Adipose tissue (tissue), 3 donors: Measurements from ENCODE around the gene B3GALT5. TPM values are rescaled to one million over a fixed set of nuclear protein-coding genes. Genes with fewer than 3 reads are reported as not detected.
"Not testable (repeated sequence)": the region's sequence is repeated elsewhere in the genome, so short reads cannot be mapped to it uniquely, and the experiment has no call there.

Source experiments
- H3K27ac ChIP-seq: one replicate; pipeline ENCODE4 v1.5.1; 2013; ENCODE audit warnings: low read depth, low read length
- WGBS, 3 donors: extraction: QIAGEN DNeasy Blood & Tissue Kit; methylation state at CpG; one replicate each; pipeline ENCODE4 v1.1.7; 2013; 5-methylcytosine and 5-hydroxymethylcytosine counted together
- polyA plus RNA-seq, 3 donors: library from polyadenylated mRNA; stranded (reverse); fragments of 200-250 nt; gene quantifications; one replicate each; pipeline ENCODE4 v1.2.3, GENCODE V29; 2013
- donor health status: healthy with polysubstance abuse.
- donor health status: Bipolar disorder and iron deficiency.
- donor health status: healthy.

The B3GALT5 gene
- polyA plus RNA-seq, 3 donors, result 0.18 to 1.0 TPM; not detected in 1

DNA sequence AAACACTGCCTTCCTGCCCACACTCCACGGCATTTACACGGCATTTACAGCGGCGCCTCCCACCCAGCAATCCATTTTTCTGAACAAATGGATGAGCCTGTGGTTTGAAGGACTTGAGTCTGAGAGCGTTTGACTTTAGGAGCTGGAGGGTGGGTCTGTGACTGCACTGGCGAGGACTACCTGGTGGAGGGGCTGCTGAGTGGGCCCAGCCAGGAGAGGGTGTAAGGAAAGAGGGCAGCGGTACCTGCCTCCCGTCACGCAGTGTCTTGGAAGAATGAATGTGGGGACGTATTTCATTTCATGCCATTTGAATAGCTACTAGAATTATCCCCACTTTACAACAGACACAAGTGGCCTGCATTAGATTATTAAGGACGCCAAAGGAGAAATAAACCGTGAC is 62.9 kb downstream of the B3GALT5 start:
- no peak overlapping the region for H3K27ac ChIP-seq
- WGBS, 3 donors, result 85 to 94% (median 88%) methylated on average over 12 of the region's 12 CpGs

GRCh38 chr21:39675993-39676661 is 63.4 kb downstream of the B3GALT5 start:
- H3K27ac ChIP-seq, result no peak overlapping the region
- 46 to 61% (median 47%) methylated on average over 14 of the region's 14 CpGs for WGBS, 3 donors

GRCh38 chr21:39680216-39680615 is 67.5 kb downstream of the B3GALT5 start:
- WGBS, 3 donors, result 93 to 96% (median 94%) methylated on average over 4 of the region's 4 CpGs
- H3K27ac ChIP-seq, result no peak overlapping the region

DNA sequence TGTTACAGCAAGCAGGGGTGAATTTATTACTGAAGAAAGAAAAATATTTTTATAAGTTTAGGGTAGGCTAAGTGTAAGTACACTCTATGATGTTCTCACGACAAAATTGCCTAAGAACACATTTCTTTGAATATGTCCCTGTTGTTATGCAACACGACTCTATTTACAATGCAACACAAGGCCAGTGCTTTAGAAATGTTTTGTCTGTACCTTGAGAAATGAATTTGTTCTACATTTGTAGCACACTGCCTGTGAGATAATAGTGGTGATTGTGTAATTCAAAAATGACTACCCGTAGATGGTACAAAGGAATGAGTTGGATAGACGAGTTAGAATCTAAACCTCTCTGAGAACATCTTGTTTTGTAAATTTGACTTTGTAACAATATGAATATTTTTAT is 68.5 kb downstream of the B3GALT5 start:
- 38 to 89% (median 87%) methylated on average over 4 of the region's 4 CpGs for WGBS, 3 donors
- no peak overlapping the region for H3K27ac ChIP-seq

- H3K27ac ChIP-seq, result no peak overlapping the region
- WGBS, 3 donors, result 57 to 65% (median 62%) methylated on average over 2 of the region's 2 CpGs
These were observed 69.1 kb downstream of the B3GALT5 start for GRCh38 chr21:39681845-39682244.

DNA sequence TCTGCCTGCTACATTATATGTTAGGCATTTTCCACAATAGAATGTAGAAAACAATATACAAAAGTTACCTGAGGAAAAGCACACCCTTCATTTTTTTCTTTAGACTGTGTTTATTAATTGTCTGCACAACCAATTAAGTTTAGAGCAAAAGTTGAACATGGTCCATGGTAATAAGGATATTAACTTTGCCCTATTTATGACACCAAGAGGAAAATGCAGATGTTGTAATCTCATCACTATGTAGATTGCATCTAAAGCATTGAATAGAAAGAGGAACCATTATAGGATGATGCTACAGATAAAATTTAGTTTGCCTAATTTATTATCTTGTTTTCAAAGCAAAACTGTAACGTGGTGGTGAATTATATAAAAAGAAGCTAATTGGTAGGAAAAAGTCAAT is 72.5 kb downstream of the B3GALT5 start:
- 41 to 79% (median 44%) methylated on average over 1 of the region's 1 CpG for WGBS, 3 donors
- H3K27ac ChIP-seq, result no peak overlapping the region

DNA sequence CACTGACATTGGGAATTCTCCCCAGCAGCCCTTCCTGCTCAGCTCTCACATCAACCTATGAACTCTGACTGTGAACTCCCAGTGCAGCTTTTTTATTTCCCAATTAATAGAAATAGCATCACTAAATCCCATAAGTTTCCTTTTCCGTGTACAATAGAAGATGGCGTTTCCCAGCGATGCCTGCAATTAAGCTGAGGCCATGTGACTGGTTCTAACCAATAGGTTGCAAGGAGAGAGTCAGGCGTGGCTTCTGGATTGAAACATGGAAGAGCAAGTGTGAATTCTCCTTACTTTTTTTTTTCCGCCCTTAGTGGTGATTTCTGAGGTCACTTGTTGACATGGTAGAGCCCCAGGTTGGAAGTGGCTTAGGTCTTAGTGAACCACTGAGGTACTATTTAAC is 73.3 kb downstream of the B3GALT5 start:
- WGBS, 3 donors, result 94 to 96% (median 96%) methylated on average over 5 of the region's 5 CpGs
- H3K27ac ChIP-seq, result no peak overlapping the region

- WGBS, 3 donors, result 50 to 86% (median 81%) methylated on average over 15 of the region's 15 CpGs
- H3K27ac ChIP-seq, result no peak overlapping the region
These were observed 74.1 kb downstream of the B3GALT5 start for GRCh38 chr21:39686646-39687468.

GRCh38 chr21:39688010-39688409 is 75.3 kb downstream of the B3GALT5 start:
- WGBS, 3 donors, result 38 to 67% (median 53%) methylated on average over 1 of the region's 1 CpG
- no peak overlapping the region for H3K27ac ChIP-seq

- H3K27ac ChIP-seq, result not testable (repeated sequence)
- WGBS, 3 donors, result 59 to 91% (median 89%) methylated on average over 1 of the region's 1 CpG
These were observed 77.1 kb downstream of the B3GALT5 start for GRCh38 chr21:39689860-39690259.

DNA sequence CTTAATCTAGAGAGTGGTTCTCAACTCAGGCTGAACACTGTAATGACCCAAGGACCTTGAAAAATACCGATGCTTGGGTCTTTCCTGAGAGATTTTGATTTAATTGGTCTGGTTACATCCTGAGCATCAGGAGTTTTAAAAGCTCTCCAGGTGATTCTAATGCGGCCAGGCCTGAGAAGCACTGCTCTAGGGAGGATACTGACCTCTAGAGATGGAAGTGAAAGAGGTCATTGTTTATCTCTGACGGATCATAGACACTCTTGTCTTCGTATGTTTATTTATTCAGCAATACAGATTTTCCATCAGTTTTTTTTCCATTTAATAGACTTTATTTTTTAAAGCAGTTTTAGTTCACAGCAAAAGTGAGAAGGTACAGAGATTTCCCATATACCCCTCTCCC is 77.7 kb downstream of the B3GALT5 start:
- 59 to 77% (median 67%) methylated on average over 4 of the region's 4 CpGs for WGBS, 3 donors
- H3K27ac ChIP-seq, result no peak overlapping the region

- WGBS, 3 donors, result 80 to 92% (median 81%) methylated on average over 5 of the region's 5 CpGs
- H3K27ac ChIP-seq, result no peak overlapping the region
These were observed 82.0 kb downstream of the B3GALT5 start for GRCh38 chr21:39694750-39695149.

DNA sequence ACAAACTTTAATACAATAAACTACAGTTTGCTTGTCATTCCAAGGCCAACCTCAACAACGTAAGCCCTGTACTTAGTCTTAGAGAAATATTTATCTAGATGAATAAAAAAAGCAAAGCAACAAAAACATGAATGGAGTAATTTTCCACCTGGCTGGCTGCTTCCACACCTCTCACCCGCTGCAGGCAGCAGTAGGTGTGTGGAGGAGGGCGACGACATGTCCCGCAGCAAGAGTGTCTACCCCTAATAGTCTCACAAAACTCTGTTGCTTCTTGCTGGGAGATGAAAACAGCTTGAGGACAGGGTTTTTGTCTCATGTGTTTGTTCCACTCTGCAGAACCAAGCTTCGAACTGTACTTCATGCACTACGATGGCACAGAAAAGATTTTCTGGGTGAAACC is 83.5 kb downstream of the B3GALT5 start:
- no peak overlapping the region for H3K27ac ChIP-seq
- 82 to 93% (median 88%) methylated on average over 7 of the region's 7 CpGs for WGBS, 3 donors

DNA sequence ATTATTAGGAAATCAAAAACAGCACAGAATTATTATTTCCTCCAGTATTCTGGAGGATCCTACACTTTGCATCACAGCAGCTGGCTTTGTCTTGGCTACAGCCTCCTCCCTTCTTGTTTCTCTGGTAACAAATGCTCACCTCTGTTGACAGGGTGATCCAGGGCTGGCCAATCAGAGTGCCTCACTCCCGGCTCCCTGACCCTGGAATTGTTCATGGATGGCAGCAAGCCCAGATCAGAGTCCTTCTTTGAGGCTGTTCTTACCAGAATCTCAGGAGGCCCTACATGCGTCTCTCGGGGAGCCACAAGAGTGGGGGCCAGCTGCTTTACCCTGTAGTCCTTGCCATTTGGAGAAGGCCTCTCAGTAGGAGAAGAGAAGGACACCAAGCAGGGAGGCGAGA is 83.9 kb downstream of the B3GALT5 start:
- whole genome bisulfite sequencing, 3 donors, result 42 to 53% (median 48%) methylated on average over 4 of the region's 4 CpGs
- no peak overlapping the region for H3K27ac ChIP-seq

GRCh38 chr21:39700318-39700717 is 87.6 kb downstream of the B3GALT5 start:
- no peak overlapping the region for H3K27ac ChIP-seq

GRCh38 chr21:39703578-39703977 is 90.8 kb downstream of the B3GALT5 start:
- 73 to 88% (median 82%) methylated on average over 1 of the region's 1 CpG for WGBS, 3 donors
- H3K27ac ChIP-seq, result no peak overlapping the region

More at GRCh38 chr21:39700318-39700717, 87.6 kb downstream of the B3GALT5 start:
- WGBS, 3 donors, result 54 to 81% (median 54%) methylated on average over 2 of the region's 2 CpGs

DNA sequence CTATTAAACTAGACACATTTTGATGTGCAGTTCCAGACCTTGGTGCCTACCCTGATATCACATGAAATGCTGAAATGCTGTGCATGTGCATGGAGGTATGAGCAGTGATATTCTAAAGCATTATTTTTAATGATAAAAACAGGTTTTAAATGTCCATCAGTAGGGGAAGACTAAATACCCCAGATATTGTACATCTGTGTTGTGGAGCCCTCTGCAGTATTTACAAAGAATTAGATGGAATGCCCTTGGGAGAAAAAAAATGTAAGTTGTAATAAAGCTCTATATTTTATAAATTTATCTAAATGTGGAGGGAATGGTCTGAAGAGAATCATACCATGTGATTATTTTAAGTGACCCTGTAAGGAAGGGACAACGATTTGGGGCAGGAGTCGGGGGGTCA is 93.1 kb downstream of the B3GALT5 start:
- H3K27ac ChIP-seq, result no peak overlapping the region
- 83 to 90% (median 84%) methylated on average over 2 of the region's 2 CpGs for WGBS, 3 donors

DNA sequence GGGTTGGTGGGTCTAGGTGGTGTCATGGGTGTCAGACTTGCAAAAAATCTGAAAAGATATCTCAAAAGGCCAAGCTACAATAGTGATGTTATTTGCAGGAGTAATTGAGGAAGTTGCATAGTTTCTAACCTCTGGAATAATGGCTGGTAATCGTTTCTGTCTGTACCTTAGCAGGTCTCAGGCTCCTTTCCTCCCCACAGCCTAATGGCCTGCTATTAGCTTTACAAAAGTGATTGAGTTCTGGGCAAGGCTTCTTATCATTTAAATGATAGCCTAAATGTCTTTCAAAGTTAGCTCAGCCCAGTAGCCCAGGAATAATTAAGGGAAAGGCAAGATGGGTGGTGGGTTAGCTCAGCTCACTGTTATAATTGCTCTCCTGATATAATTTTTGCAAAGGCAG is 94.6 kb downstream of the B3GALT5 start:
- WGBS, 3 donors, result 6 to 19% (median 18%) methylated on average over 1 of the region's 1 CpG
- no peak overlapping the region for H3K27ac ChIP-seq

- no peak overlapping the region for H3K27ac ChIP-seq
- 88 to 91% (median 89%) methylated on average over 8 of the region's 8 CpGs for WGBS, 3 donors
These were observed 98.1 kb downstream of the B3GALT5 start for GRCh38 chr21:39710866-39711265.

DNA sequence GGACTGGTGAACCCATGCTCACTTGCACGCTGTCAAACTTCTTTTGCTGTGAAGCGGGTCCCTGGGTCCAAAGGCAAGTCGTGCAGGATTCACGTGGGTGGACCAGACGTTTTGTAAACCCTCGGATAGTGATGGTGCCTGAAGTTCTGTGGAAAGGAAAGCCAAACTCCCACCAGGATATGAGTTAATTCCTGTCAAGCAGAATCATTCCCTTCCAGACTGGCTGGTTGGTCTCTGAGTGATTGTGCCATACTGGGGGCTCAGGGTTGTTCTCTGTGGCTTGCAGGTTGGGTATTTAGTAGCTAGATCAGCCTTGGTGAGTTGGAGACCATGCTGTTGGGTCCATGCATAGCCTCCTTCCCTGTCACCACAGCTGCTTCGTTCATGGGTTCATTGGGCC is 99.5 kb downstream of the B3GALT5 start:
- WGBS, 3 donors, result 72 to 87% (median 78%) methylated on average over 7 of the region's 7 CpGs

More for the DNA sequence above, 99.5 kb downstream of the B3GALT5 start:
- H3K27ac ChIP-seq, result no peak overlapping the region
